Measurements from ENCODE around the gene SYNE3.
A peak's percentile ranks its signal among the peaks of the same experiment; 100 is the strongest.
"Not testable (repeated sequence)": the region's sequence is repeated elsewhere in the genome, so short reads cannot be mapped to it uniquely, and the experiment has no call there.

SYNE3 gene

GRCh38 chr14:95515596-95516552 is 576 bp downstream of the SYNE3 start:
- peak overlapping the region; percentile 92 for H3K4me2 ChIP-seq
- H3K9ac ChIP-seq: peak overlapping the region; percentile 94
- H3K27me3 ChIP-seq: no peaks in the 10 kb centered on the region
- no peak for TF ChIP-seq Cebpa-rat (IDR thresholded peaks at IDR 0.05)
- H3K9me3 ChIP-seq: no peaks in the 10 kb centered on the region
- peaks cover 26% of the 10 kb centered on the region; the same call in 1 of the 2 replicates for H3K36me3 ChIP-seq
- peaks cover 10% of the 10 kb centered on the region for H4K20me1 ChIP-seq
- peaks cover 66% of the 10 kb centered on the region for H3K4me1 ChIP-seq
- H3K27ac ChIP-seq: peak overlapping the region; percentile 90
- peak overlapping the region; percentile 89 for H3K4me3 ChIP-seq

DNA sequence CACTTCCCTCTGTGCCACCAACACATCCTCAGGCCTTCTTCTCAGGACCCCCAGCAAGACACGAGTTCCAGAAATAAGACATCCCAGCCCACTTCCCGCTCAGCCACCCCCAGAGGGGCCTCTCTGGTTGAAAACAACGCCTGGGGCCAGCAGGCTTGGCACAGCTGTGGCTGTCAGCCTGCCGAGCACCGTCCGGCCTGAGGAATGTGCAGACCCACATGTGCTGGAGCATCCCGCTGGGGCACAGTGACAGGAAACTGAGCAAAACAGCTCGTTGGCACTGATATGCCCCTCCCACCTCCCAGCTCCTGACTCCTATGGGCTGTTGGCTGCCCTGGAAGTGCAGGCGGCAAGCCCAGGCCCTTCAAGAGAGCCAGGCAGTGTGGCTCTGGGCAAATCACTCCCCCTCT is 1.4 kb downstream of the SYNE3 start:
- peak overlapping the region; percentile 90 for H3K27ac ChIP-seq
- no peak for TF ChIP-seq Cebpa-rat (IDR thresholded peaks at IDR 0.05)

DNA sequence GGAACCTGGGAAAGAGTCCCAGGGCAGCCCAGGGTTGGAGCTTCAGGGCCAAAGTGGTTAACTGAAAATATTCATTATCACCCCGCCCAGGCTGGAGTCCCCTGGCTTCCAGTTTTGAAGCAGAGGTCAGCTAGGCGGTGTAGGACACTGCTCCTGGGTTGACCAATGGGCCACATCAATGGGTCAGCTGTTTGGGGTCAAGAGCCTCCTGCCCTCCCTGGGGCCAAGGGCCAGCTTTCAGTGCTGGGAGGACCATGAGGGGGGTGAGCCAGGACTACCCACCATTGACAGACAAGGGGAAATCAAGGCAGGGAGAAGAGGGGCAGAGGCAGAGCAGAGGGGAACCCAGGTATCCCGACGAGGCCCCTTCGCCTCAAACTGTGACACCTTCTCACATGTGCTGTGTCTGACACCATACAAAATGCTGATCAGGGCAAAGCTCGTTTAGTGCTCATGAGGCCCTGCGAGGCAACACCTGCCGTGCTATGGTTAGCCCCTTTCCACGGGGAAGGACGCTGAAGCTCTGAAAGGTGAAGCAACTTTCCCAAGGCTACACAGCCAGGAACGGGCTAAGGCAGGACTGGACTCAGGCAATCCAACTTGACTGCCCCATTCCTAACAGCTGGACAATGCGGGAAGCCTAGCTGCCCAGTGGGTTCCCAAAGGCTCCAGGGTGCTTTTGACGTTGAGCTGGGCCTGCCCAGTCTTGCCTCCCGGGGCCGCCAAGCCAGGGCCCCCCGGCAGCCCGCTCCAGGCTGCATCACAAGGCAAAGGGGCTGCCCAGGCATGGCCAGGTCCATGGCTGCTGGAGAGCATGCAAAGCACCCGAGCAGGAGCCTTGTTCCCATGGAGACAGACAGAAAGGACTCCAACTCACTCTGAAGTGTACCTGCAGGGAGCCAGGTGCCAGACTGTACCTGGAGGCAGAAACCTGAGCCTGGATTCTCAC is 2.0 kb downstream of the SYNE3 start:
- H3K4me2 ChIP-seq: peak overlapping the region; percentile 92
- peak overlapping the region; percentile 89 for H3K4me3 ChIP-seq
- peak overlapping the region; percentile 90 for H3K27ac ChIP-seq
- peaks cover 66% of the 10 kb centered on the region for H3K4me1 ChIP-seq
- H4K20me1 ChIP-seq: peaks cover 25% of the 10 kb centered on the region
- peaks cover 40% of the 10 kb centered on the region for H3K36me3 ChIP-seq
- peak overlapping the region; percentile 94 for H3K9ac ChIP-seq
- H3K9me3 ChIP-seq: no peaks in the 10 kb centered on the region
- no peaks in the 10 kb centered on the region for H3K27me3 ChIP-seq
- TF ChIP-seq Cebpa-rat (IDR thresholded peaks at IDR 0.05): no peak

More for the DNA sequence above, 1.4 kb downstream of the SYNE3 start:
- peaks cover 33% of the 10 kb centered on the region for H3K36me3 ChIP-seq
- H3K4me3 ChIP-seq: peak overlapping the region; percentile 89
- peaks cover 66% of the 10 kb centered on the region for H3K4me1 ChIP-seq
- H3K9me3 ChIP-seq: no peaks in the 10 kb centered on the region
- H4K20me1 ChIP-seq: peaks cover 18% of the 10 kb centered on the region
- H3K9ac ChIP-seq: peak overlapping the region; percentile 94
- peak overlapping the region; percentile 92 for H3K4me2 ChIP-seq
- no peaks in the 10 kb centered on the region for H3K27me3 ChIP-seq

DNA sequence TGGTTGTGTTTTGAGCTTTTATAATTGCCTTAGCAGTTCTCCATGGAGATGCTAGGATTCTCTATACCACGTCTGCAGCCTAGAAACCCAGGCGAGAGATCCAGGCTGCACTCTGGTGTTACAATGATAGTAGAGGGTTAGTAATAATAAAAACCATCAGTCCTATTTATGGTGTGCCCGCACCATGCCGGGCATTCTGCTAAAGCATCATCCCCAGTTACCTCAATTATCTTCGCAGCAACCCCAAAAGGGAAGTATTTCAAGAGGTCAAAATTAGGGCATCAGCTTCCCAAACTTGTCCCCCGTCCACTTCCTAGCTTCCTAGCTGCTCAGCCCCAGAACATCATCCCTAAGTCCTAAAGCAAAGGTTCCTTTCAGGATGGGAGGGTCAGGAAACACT is 3.2 kb downstream of the SYNE3 start:
- H3K4me1 ChIP-seq: peaks cover 66% of the 10 kb centered on the region
- no peaks in the 10 kb centered on the region for H3K27me3 ChIP-seq
- peak overlapping the region; percentile 92 for H3K4me2 ChIP-seq
- no peak for TF ChIP-seq Cebpa-rat (IDR thresholded peaks at IDR 0.05)
- H3K27ac ChIP-seq: peak overlapping the region; percentile 90
- peaks cover 51% of the 10 kb centered on the region for H3K36me3 ChIP-seq
- H3K4me3 ChIP-seq: peak overlapping the region; percentile 89
- peaks cover 36% of the 10 kb centered on the region for H4K20me1 ChIP-seq
- no peaks in the 10 kb centered on the region for H3K9me3 ChIP-seq
- H3K9ac ChIP-seq: peak overlapping the region; percentile 94

GRCh38 chr14:95511687-95512086 is 4.8 kb downstream of the SYNE3 start:
- peak overlapping the region; percentile 92 for H3K4me2 ChIP-seq
- peaks cover 67% of the 10 kb centered on the region for H3K36me3 ChIP-seq
- peak overlapping the region; percentile 89 for H3K4me3 ChIP-seq
- H3K27ac ChIP-seq: peak overlapping the region; percentile 90
- no peaks in the 10 kb centered on the region for H3K27me3 ChIP-seq
- H3K4me1 ChIP-seq: peaks cover 66% of the 10 kb centered on the region
- H3K9ac ChIP-seq: peak overlapping the region; percentile 94
- H3K9me3 ChIP-seq: no peaks in the 10 kb centered on the region
- TF ChIP-seq Cebpa-rat (IDR thresholded peaks at IDR 0.05): no peak
- peaks cover 52% of the 10 kb centered on the region for H4K20me1 ChIP-seq

DNA sequence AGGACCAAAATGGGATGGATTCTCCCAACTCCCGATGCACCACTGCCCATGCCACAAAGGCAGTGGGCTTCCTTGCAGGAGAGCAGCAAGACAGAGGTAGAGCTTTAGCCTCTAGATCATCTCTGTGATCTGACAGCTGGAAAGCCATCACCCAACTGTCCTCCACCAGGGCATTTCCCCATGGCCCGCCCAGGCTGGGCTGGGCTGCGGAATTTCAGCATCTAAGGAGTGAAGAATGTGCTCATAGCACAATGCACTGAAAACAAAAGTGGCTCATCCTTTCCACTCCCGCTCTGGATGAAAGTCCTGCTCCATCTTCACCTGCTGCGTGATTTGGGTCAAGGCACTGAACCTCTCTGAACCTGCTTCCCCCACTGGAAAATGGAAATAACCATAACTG is 5.6 kb downstream of the SYNE3 start:
- peak overlapping the region; percentile 89 for H3K4me3 ChIP-seq
- H3K36me3 ChIP-seq: peaks cover 76% of the 10 kb centered on the region
- H3K9ac ChIP-seq: peak overlapping the region; percentile 94
- peaks cover 61% of the 10 kb centered on the region for H4K20me1 ChIP-seq
- H3K27ac ChIP-seq: peak overlapping the region; percentile 90
- TF ChIP-seq Cebpa-rat (IDR thresholded peaks at IDR 0.05): no peak
- peaks cover 75% of the 10 kb centered on the region for H3K4me1 ChIP-seq
- peak overlapping the region; percentile 92 for H3K4me2 ChIP-seq
- H3K27me3 ChIP-seq: no peaks in the 10 kb centered on the region
- no peaks in the 10 kb centered on the region for H3K9me3 ChIP-seq

- Histone ChIP-seq H3K4me2 (peak overlapping the region; percentile 92), H4K20me1 (peaks cover 65% of the 10 kb centered on the region), H3K4me3 (peak overlapping the region; percentile 89), H3K36me3 (peaks cover 79% of the 10 kb centered on the region), H3K9ac (peak overlapping the region; percentile 94), H3K4me1 (peaks cover 79% of the 10 kb centered on the region), H3K27ac (peak overlapping the region; percentile 90)
- H3K27me3 ChIP-seq, H3K9me3 ChIP-seq: not testable (repeated sequence)
These were observed 6.1 kb downstream of the SYNE3 start for GRCh38 chr14:95510344-95510743.

GRCh38 chr14:95509495-95509894 is 7.0 kb downstream of the SYNE3 start:
- Histone ChIP-seq H3K27me3 (no peaks in the 10 kb centered on the region), H3K9ac (peak overlapping the region; percentile 94), H3K4me2 (peak overlapping the region; percentile 92), H3K4me1 (peaks cover 88% of the 10 kb centered on the region), H3K36me3 (peaks cover 83% of the 10 kb centered on the region), H4K20me1 (peaks cover 74% of the 10 kb centered on the region), H3K4me3 (peak overlapping the region; percentile 89), H3K9me3 (no peaks in the 10 kb centered on the region), H3K27ac (peak overlapping the region; percentile 90)
- no peak for TF ChIP-seq Cebpa-rat (IDR thresholded peaks at IDR 0.05)

- peak overlapping the region; percentile 89 for H3K4me3 ChIP-seq
- H3K9me3 ChIP-seq: no peaks in the 10 kb centered on the region
- TF ChIP-seq Cebpa-rat (IDR thresholded peaks at IDR 0.05): no peak
- H3K27me3 ChIP-seq: no peaks in the 10 kb centered on the region
- H3K36me3 ChIP-seq: peaks cover 85% of the 10 kb centered on the region
- peaks cover 93% of the 10 kb centered on the region for H3K4me1 ChIP-seq
- H4K20me1 ChIP-seq: peaks cover 85% of the 10 kb centered on the region
- H3K9ac ChIP-seq: peak overlapping the region; percentile 94
- peak overlapping the region; percentile 92 for H3K4me2 ChIP-seq
- peak overlapping the region; percentile 90 for H3K27ac ChIP-seq
These were observed 8.1 kb downstream of the SYNE3 start for GRCh38 chr14:95508377-95508776.
